Stimulated activated CD4-positive, alpha-beta T cell treated with anti-CD3 and anti-CD28 coated beads, Interleukin-15, amount 100 ng/mL, for 1 hour (primary cell): ENCODE data around the gene LRG1.
"Not testable (repeated sequence)": the region's sequence is repeated elsewhere in the genome, so short reads cannot be mapped to it uniquely, and the experiment has no call there.

Source experiments
- DNase-seq, 2 donors: peaks; one replicate each; pipeline ENCODE4 v3.0.0-alpha.2; 2020; ENCODE audit warnings: low read depth in 1 of 2, low spot score in 1 of 2

Gene LRG1

DNA sequence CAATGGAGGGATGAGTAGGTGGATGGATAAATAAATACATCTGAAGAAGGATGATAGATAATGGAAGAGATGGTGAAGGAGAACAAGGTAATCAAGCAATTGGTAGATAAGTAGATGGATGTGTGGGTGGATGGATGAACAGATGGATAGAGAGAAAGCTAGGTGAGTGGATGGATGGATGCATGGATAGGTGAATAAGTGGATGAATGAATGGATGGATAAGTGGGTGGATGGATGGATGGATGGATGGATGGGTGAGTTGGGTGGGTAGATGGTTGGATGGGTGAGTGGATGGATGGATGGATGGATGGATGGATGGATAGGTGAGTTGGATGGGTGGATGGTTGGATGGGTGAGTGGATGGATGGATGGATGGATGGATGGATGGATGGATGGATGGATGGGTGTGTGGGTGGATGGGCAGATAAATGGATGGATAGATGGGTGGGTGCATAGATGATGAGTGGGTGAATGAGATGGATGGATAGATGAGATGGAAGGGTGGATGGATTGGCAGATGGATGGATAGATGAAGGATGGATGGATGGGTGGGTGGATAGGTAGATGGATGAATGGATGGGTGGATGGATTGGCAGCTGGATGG, 13.4 kb upstream of the LRG1 start:
- no peak for DNase-seq

DNA sequence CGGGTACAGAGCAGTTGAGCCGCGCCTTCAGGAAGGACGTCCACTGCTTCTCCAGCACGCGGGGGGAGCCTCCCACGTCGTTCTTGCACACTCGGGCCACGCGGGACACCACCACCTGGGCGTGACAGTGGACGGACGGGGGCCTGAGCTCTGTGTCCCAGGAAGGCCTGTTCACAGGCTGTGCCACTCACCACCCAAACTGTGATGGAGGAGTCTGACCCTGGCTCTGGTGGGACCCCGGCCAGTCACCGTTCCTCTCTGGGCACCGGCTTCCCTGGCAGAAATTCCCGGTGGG, 12.6 kb upstream of the LRG1 start:
- no peak for DNase-seq

- DNase-seq: no peak
Observed at GRCh38 chr19:4550479-4551050, 10.7 kb upstream of the LRG1 start.

GRCh38 chr19:4550018-4550417, 10.2 kb upstream of the LRG1 start:
- DNase-seq: no peak

DNA sequence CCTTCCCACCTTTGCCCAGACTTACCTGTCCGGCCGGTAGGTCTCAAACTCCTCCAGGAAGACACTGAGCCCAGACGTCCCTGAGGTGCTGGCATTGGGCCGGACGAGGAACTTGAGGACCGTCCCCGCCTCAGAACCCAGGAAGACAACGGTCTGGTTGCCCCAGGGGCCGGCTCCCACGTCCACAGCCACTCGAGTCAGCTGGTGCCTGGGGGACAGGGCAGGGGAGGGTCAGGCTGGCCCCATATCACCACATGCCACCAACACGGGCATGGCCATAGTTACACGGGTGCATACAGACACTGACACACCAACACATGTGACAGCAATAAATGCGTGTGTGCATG, 8.4 kb upstream of the LRG1 start:
- no peak for DNase-seq

GRCh38 chr19:4547303-4548237, 7.7 kb upstream of the LRG1 start:
- DNase-seq: no peak

- DNase-seq: no peak
Observed at GRCh38 chr19:4543842-4544647, 4.2 kb upstream of the LRG1 start.

GRCh38 chr19:4542896-4543841, 3.3 kb upstream of the LRG1 start:
- no peak for DNase-seq

GRCh38 chr19:4541806-4542145, 1.9 kb upstream of the LRG1 start:
- DNase-seq: not testable (repeated sequence)

- DNase-seq: no peak
Observed at GRCh38 chr19:4541114-4541805, 1.4 kb upstream of the LRG1 start.

GRCh38 chr19:4539169-4539692, 605 bp downstream of the LRG1 start:
- no peak for DNase-seq

DNA sequence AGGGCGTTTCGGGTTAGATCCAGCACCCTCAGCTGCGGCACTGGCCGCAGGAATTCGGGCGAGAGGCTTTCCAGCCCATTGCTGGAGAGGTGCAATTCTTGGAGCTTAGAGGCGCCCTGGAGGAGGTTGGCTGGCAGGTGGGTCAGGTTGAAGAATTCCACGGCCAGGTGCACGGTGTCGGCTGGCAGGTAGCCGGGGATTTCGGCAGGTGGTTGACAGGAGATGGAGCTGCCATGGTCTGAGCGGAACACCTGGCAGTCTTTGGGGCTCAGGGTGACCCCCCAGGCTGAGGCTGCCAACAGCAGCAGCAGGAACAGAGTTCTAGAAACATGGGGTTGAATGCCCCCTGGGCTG, 1.3 kb downstream of the LRG1 start:
- no peak for DNase-seq

DNA sequence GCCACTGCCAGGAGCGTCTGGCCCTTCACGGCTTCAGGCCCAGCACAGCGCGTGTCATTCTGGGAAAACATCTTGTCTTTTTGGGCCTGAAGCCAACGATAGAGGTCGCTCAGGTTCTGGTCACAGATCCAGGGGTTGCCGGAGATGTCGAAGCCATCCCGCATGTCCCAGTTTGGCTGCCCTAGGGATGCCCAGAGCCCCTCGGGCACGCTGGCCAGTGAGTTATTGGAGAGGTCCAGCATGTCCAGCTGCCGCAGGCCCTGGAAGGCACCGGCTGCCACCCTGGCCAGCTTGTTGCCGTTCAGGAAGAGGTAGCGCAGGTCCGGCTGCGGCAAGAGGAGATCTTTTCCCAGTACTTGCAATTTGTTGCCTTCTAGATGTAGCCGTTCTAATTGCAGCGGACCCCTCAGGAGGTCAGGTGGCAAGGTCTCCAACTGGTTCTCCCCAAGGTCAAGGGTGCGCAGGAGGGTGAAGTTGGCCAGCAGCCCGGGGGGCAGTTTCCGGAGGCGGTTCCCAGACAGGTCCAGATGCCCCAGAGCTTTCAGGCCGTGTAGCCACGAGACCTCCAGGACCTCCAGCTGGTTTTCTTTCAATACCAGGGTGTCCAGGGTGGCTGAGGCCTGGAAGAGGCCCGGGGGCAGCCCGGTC, 1.8 kb downstream of the LRG1 start:
- no peak for DNase-seq

DNA sequence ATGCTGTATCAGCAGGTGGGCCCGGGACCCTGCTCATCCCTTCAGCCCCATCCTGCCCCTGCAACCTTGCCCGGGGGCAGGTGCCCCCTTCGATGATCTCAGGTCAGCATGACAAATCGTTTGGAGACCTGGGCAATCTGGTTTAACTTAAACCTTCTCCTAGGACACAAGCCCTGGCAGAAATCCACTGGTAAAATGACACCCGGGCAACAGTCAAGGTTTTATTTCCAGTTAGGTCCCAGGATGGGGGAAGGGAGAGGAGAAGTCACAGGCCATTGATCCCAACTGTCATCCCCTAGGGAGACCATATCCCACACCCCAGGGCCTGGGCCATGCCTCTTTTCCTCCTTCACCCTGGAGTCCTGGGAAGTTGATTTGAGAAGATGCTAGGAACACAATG, 3.0 kb downstream of the LRG1 start:
- no peak for DNase-seq

DNA sequence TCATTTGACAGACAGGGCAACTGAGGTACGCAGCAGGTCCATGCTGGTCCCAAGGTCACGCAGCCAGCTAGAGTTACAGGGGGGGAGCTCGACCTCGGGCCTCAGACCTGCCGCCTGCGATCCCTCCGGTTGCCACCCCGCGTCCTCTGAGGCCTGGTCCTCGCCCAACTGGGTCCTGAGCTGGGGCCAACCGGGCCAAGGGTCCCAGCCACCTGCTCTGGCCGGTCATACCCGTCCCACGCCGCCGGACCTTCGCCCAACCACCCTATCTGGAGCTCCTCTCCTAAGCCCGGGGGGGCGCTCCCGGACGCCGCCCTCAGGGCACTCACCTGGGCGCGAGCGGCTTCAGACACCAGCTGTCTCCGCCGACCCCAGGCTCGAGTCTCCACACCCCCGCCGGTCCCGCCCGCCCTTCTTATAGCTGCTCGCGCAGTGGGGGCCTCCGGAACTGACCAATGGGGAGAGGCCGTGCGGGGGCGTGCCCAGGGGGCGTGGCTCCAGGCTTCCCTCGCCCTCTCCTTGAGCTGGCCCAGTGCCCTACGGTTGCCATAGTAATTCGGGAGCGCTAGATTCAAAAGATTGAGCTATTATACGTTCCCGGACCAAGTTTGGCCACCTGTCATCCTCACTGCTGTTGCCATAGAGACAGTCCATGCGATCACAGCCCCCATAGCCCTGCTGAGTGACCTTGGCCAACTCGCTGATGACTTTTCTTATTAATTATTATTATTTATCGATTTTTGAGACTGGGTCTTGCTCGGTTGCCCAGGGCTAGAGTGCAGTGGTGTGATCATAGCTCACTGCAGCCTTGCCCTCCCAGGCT, 4.8 kb downstream of the LRG1 start, which contains the start of gene PLIN5:
Gene PLIN5, minus strand, starts transcription at position 389 of the 823 bp plus-strand sequence. CDS start 1,150 bp downstream, outside the sequence.
- DNase-seq: peak in 1 of 2 donors; percentile 21

DNA sequence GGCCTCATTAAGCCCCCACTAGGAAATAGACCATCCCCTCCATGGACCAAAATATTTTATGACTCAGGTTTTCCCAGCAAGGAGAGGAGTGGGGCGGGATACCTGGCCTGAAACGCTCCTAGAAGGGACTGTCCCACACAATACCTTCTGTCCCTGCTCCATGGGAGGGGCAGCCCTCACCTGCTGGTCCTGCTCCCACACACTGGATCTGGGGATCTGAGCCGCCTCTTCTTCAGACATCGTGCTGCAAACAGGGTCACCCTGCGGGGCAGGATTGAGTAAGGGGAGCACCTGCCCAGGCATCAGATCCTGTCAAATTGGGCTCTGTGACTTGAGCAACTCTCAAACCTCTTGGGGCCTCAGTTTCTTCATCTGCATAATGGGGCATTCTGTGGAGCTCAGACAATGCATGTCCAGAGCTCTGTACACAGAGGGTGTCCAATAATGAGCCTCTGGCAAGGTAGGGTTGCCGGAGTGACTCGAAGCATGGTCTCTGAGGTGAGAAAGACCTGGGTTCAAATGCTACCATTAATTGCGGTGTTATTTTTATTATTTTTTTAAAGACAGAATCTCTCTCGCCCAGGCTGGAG, 5.9 kb downstream of the LRG1 start:
- DNase-seq: no peak

GRCh38 chr19:4533334-4533733, 6.5 kb downstream of the LRG1 start:
- DNase-seq: no peak

DNA sequence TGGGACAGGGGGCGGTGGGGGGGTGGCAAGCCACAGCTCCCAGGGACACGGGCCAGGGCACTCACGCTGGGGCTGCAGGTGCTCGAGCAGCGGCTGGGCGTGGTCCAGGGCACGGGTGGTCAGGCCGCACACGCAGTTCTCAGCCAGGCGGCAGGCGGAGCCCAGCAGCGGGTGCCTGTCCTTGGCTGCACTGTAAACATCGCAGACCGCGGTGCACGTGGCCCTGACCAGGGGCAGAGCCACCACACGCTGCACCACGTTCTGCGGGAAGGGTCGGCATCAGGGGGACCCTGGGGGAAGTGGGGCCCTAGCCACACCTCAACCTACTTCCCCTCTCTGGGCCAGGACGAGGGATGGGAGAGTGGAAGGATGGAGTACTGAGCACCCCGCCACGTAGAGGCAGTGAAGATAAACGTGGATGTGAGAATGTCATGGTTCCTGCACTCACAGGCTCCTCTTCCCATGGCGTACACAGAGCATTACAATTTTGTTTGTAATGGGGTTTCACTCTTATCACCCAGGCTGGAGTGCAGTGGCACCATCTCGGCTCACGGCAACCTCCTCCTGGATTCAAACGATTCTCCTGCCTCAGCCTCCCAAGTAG, 8.2 kb downstream of the LRG1 start:
- no peak for DNase-seq
